WTC11 (cell line): Measurements from ENCODE around the gene ECT2L. TPM values are rescaled to one million over a fixed set of nuclear protein-coding genes. Genes with fewer than 3 reads are reported as not detected.

ENCODE experiments used
- ATAC-seq: fragments of 200-7000 bp; cut with Tn5 transposase; 2 replicates; pipeline ENCODE4 v1.10.0; 2021; ENCODE audit warnings: mild to moderate bottlenecking, moderate library complexity
- CTCF ChIA-PET: fragments of 300-600 bp; sonication (Branson Sonifier 250); formaldehyde crosslinking; loops from one replicate; lab custom pipeline; 2021; ENCODE audit warnings: antibody characterized with exemption; lab: Charles Lee
- POLR2A ChIA-PET: fragments of 350-600 bp; sonication (Branson Sonifier 250); formaldehyde crosslinking; loops from one replicate; lab custom pipeline; 2021; ENCODE audit warnings: antibody characterized with exemption; lab: Charles Lee
- DNase-seq: peaks from one replicate; pipeline ENCODE4 v3.0.0; 2021; ENCODE audit warnings: low spot score
- H3K27ac Mint-ChIP-seq: 2 replicates; pipeline ENCODE4 v1.8.0; 2021; ENCODE audit warnings: mixed read lengths
- H3K27me3 Mint-ChIP-seq: 2 replicates; pipeline ENCODE4 v1.8.0; 2021; ENCODE audit warnings: low read depth, mild to moderate bottlenecking, moderate library complexity, mixed read lengths
- H3K36me3 Mint-ChIP-seq: 2 replicates; pipeline ENCODE4 v1.8.0; 2021; ENCODE audit warnings: mixed read lengths
- H3K4me1 Mint-ChIP-seq: 2 replicates; pipeline ENCODE4 v1.8.0; 2022; ENCODE audit warnings: mixed read lengths
- H3K4me3 Mint-ChIP-seq: 2 replicates; pipeline ENCODE4 v1.8.0; 2021; ENCODE audit warnings: mild to moderate bottlenecking, moderate library complexity, mixed read lengths
- H3K9me3 Mint-ChIP-seq: 2 replicates; pipeline ENCODE4 v1.8.0; 2021; ENCODE audit warnings: mixed read lengths
- CBFB ChIP-seq: sonication (generic); formaldehyde crosslinking; IDR thresholded peaks from 2 replicates; pipeline ENCODE4 v1.8.1; 2022; ENCODE audit warnings: mild to moderate bottlenecking, low read depth, missing genetic modification reagents
- CREB1 ChIP-seq: sonication (generic); formaldehyde crosslinking; IDR thresholded peaks from 2 replicates; pipeline ENCODE4 v1.8.0; 2023; ENCODE audit warnings: mild to moderate bottlenecking, missing genetic modification reagents
- EMX1 ChIP-seq: fragments of 250-450 bp; sonication (Bioruptor Pico); IDR thresholded peaks from 2 replicates; pipeline ENCODE4 v1.8.0; 2021; ENCODE audit warnings: mild to moderate bottlenecking
- FOXJ3 ChIP-seq: sonication (generic); formaldehyde crosslinking; IDR thresholded peaks from 2 replicates; pipeline ENCODE4 v1.9.0; 2021; ENCODE audit warnings: missing genetic modification reagents, mild to moderate bottlenecking, borderline replicate concordance
- FOXK1 ChIP-seq: sonication (generic); formaldehyde crosslinking; IDR thresholded peaks from 2 replicates; pipeline ENCODE4 v1.8.0; 2022; ENCODE audit warnings: mild to moderate bottlenecking, moderate library complexity, missing genetic modification reagents
- JAZF1 ChIP-seq: fragments of 250-450 bp; sonication (Bioruptor Pico); IDR thresholded peaks from 2 replicates; pipeline ENCODE4 v1.9.0; 2021; ENCODE audit warnings: moderate library complexity, mild to moderate bottlenecking, inconsistent platforms
- KAT7 ChIP-seq: sonication (generic); formaldehyde crosslinking; IDR thresholded peaks from 2 replicates; pipeline ENCODE4 v1.8.1; 2023; ENCODE audit warnings: missing genetic modification reagents, mild to moderate bottlenecking, borderline replicate concordance
- MYBL2 ChIP-seq: sonication (generic); formaldehyde crosslinking; IDR thresholded peaks from 2 replicates; pipeline ENCODE4 v1.8.1; 2023; ENCODE audit warnings: mild to moderate bottlenecking, moderate library complexity, missing genetic modification reagents
- NFE2L1 ChIP-seq: sonication (generic); formaldehyde crosslinking; IDR thresholded peaks from 2 replicates; pipeline ENCODE4 v1.8.1; 2023; ENCODE audit warnings: missing genetic modification reagents
- NR1H2 ChIP-seq: sonication (generic); formaldehyde crosslinking; IDR thresholded peaks from 2 replicates; pipeline ENCODE4 v1.9.0; 2021; ENCODE audit warnings: mild to moderate bottlenecking, moderate library complexity, missing genetic modification reagents
- PRRX2 ChIP-seq: fragments of 250-450 bp; sonication (Bioruptor Pico); IDR thresholded peaks from 2 replicates; pipeline ENCODE4 v1.8.0; 2021; ENCODE audit warnings: mild to moderate bottlenecking
- ZNF416 ChIP-seq: fragments of 250-450 bp; sonication (Bioruptor Pico); IDR thresholded peaks from 2 replicates; pipeline ENCODE4 v1.9.0; 2021; ENCODE audit warnings: mild to moderate bottlenecking, inconsistent platforms
- ZNF671 ChIP-seq: fragments of 250-450 bp; sonication (Bioruptor Pico); IDR thresholded peaks from 2 replicates; pipeline ENCODE4 v1.8.0; 2021; ENCODE audit warnings: mild to moderate bottlenecking
- total RNA-seq: library from RNA; stranded (reverse); gene quantifications from 3 replicates; pipeline ENCODE4 v1.2.3, GENCODE V29; 2021
- TF ChIP-seq, protein P1 (sequence below): sonication (generic); formaldehyde crosslinking; IDR thresholded peaks from 2 replicates; pipeline ENCODE4 v1.8.1; 2022; ENCODE audit warnings: mild to moderate bottlenecking, moderate library complexity, missing genetic modification reagents
- TF ChIP-seq, protein P2 (sequence below): sonication (generic); formaldehyde crosslinking; IDR thresholded peaks from 2 replicates; pipeline ENCODE4 v1.8.1; 2022; ENCODE audit warnings: mild to moderate bottlenecking, missing genetic modification reagents, moderate library complexity, borderline replicate concordance
- TF ChIP-seq, protein P3 (sequence below): fragments of 250-450 bp; sonication (Bioruptor Pico); IDR thresholded peaks from 2 replicates; pipeline ENCODE4 v1.9.0; 2021; ENCODE audit warnings: mild to moderate bottlenecking, borderline replicate concordance
- TF ChIP-seq, protein P4 (sequence below): sonication (generic); formaldehyde crosslinking; IDR thresholded peaks from 2 replicates; pipeline ENCODE4 v1.8.1; 2023; ENCODE audit warnings: mild to moderate bottlenecking, missing genetic modification reagents, moderate library complexity
- TF ChIP-seq, protein P5 (sequence below): fragments of 250-450 bp; sonication (Bioruptor Pico); conservative IDR thresholded peaks from 2 replicates; pipeline ENCODE4 v1.9.0; 2021; ENCODE audit warnings: mild to moderate bottlenecking
- TF ChIP-seq, protein P6 (sequence below): sonication (generic); formaldehyde crosslinking; IDR thresholded peaks from 2 replicates; pipeline ENCODE4 v1.8.1; 2023; ENCODE audit warnings: mild to moderate bottlenecking, missing genetic modification reagents
- TF ChIP-seq, protein P7 (sequence below): sonication (generic); formaldehyde crosslinking; IDR thresholded peaks from 2 replicates; pipeline ENCODE4 v1.8.1; 2023; ENCODE audit warnings: mild to moderate bottlenecking, moderate library complexity, missing genetic modification reagents

Gene ECT2L
- total RNA-seq, 1 experiment from 2014 or later: not detected

DNA sequence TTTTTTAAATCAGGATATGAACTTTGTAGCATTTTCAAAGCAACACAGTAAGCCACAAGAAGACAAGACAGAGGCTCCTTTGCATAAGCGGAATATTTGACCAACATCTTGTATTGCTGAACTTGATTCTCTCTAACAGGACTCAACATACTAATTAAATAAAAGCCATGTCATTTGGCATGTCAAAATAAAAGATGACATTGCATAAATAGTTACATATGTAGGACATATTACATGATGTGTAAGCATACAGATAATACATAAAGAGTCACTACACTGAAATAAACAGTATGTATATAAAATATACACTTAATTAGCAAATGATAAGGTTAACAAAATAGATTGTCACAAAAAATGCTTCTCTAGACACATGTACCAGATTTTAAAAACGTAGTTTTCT is 129.9 kb downstream of the ECT2L start:
- TF ChIP-seq MYBL2 (CRISPR knock-in tag): no peak
- no peak for TF ChIP-seq KAT7 (CRISPR knock-in tag)
- TF ChIP-seq, protein P1, sequence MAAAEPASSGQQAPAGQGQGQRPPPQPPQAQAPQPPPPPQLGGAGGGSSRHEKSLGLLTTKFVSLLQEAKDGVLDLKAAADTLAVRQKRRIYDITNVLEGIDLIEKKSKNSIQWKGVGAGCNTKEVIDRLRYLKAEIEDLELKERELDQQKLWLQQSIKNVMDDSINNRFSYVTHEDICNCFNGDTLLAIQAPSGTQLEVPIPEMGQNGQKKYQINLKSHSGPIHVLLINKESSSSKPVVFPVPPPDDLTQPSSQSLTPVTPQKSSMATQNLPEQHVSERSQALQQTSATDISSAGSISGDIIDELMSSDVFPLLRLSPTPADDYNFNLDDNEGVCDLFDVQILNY (CRISPR knock-in tag): no peak
- TF ChIP-seq NR1H2: no peak
- TF ChIP-seq FOXK1: no peak
- no peak for TF ChIP-seq EMX1 (CRISPR knock-in tag)
- TF ChIP-seq, protein P2, sequence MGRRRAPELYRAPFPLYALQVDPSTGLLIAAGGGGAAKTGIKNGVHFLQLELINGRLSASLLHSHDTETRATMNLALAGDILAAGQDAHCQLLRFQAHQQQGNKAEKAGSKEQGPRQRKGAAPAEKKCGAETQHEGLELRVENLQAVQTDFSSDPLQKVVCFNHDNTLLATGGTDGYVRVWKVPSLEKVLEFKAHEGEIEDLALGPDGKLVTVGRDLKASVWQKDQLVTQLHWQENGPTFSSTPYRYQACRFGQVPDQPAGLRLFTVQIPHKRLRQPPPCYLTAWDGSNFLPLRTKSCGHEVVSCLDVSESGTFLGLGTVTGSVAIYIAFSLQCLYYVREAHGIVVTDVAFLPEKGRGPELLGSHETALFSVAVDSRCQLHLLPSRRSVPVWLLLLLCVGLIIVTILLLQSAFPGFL (CRISPR knock-in tag): no peak
- ATAC-seq (no peak), DNase-seq (no peak)
- H3K4me3 Mint-ChIP-seq: no peak overlapping the region
- peaks cover 7% of the 10 kb centered on the region for H3K36me3 Mint-ChIP-seq
- H3K27ac Mint-ChIP-seq: no peak overlapping the region
- CTCF ChIA-PET: no interaction called here
- no peaks in the 10 kb centered on the region for H3K27me3 Mint-ChIP-seq
- H3K9me3 Mint-ChIP-seq: 0 out of 2 replicates have a peak, but pooled peaks cover 3% of the 10 kb centered on the region
- H3K4me1 Mint-ChIP-seq: peaks cover 8% of the 10 kb centered on the region
- POLR2A ChIA-PET: interaction anchor here (0.6 kb wide), 1 partner anchor 21 kb away, joined by 3 read pairs; no protein-coding TSS in a partner anchor

DNA sequence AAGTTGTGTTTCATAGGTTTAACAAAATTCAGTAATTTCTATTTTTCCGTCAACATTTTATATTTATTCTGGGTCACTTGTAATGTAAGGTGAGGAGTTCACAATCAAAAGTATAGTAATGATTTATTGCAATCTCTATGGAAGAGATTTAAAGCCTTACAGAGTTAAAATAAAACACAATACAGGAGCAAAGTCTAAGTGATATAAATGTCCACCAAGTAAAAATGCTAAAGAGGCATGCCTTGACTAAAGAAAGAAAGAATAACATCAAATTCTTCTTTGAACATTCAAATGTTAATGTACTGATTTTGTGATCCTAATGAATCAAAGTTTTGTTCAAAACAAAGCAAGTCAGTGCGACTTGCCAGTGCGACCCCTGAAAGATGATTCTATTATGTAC is 130.7 kb downstream of the ECT2L start:
- ChIA-PET POLR2A (no interaction called here), CTCF (no interaction called here)
- Mint-ChIP-seq H3K9me3 (0 out of 2 replicates have a peak, but pooled peaks cover 3% of the 10 kb centered on the region), H3K4me3 (no peak overlapping the region), H3K36me3 (peaks cover 7% of the 10 kb centered on the region), H3K27me3 (no peaks in the 10 kb centered on the region), H3K27ac (peak overlapping the region; percentile 75), H3K4me1 (peaks cover 8% of the 10 kb centered on the region)
- TF ChIP-seq, protein P3, sequence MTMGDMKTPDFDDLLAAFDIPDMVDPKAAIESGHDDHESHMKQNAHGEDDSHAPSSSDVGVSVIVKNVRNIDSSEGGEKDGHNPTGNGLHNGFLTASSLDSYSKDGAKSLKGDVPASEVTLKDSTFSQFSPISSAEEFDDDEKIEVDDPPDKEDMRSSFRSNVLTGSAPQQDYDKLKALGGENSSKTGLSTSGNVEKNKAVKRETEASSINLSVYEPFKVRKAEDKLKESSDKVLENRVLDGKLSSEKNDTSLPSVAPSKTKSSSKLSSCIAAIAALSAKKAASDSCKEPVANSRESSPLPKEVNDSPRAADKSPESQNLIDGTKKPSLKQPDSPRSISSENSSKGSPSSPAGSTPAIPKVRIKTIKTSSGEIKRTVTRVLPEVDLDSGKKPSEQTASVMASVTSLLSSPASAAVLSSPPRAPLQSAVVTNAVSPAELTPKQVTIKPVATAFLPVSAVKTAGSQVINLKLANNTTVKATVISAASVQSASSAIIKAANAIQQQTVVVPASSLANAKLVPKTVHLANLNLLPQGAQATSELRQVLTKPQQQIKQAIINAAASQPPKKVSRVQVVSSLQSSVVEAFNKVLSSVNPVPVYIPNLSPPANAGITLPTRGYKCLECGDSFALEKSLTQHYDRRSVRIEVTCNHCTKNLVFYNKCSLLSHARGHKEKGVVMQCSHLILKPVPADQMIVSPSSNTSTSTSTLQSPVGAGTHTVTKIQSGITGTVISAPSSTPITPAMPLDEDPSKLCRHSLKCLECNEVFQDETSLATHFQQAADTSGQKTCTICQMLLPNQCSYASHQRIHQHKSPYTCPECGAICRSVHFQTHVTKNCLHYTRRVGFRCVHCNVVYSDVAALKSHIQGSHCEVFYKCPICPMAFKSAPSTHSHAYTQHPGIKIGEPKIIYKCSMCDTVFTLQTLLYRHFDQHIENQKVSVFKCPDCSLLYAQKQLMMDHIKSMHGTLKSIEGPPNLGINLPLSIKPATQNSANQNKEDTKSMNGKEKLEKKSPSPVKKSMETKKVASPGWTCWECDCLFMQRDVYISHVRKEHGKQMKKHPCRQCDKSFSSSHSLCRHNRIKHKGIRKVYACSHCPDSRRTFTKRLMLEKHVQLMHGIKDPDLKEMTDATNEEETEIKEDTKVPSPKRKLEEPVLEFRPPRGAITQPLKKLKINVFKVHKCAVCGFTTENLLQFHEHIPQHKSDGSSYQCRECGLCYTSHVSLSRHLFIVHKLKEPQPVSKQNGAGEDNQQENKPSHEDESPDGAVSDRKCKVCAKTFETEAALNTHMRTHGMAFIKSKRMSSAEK: no peak
- TF ChIP-seq ZNF416 (CRISPR knock-in tag): no peak
- TF ChIP-seq NFE2L1: no peak
- TF ChIP-seq PRRX2: no peak
- TF ChIP-seq, protein P4, sequence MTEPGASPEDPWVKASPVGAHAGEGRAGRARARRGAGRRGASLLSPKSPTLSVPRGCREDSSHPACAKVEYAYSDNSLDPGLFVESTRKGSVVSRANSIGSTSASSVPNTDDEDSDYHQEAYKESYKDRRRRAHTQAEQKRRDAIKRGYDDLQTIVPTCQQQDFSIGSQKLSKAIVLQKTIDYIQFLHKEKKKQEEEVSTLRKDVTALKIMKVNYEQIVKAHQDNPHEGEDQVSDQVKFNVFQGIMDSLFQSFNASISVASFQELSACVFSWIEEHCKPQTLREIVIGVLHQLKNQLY (CRISPR knock-in tag): no peak
- no peak for TF ChIP-seq JAZF1 (CRISPR knock-in tag)
- no peak for TF ChIP-seq ZNF671 (CRISPR knock-in tag)
- no peak for TF ChIP-seq FOXJ3 (CRISPR knock-in tag)
- no peak for TF ChIP-seq NR1H2
- TF ChIP-seq, protein P5, sequence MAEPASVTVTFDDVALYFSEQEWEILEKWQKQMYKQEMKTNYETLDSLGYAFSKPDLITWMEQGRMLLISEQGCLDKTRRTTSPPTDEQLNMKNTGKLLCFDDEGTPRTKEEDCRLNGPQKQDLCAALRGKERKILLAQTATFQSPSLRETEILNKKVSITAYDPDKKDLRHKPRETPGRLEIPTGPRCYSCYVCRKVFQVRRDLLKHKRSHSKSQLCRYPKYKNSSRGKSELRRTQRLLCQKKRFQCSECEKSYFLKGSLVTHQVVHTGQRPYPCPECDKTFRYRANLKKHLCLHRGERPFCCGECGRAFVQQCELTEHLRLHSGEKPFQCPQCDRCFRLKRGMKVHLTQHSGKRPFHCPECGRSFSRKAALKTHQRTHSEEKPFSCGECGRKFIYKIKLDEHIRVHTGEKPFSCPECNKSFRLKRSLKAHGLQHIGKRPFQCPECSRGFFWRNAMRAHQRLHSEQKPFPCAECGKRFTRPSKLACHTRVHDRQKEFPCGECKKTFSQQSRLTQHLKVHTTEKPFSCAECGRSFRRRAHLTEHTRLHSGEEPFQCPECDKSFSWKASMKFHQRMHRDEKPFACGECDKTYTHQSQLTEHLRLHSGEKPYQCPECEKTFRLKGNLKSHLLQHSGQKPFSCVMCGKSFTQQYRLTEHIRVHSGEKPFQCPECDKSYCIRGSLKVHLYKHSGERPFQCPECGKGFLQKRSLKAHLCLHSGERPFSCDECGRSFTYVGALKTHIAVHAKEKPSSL (CRISPR knock-in tag): no peak
- TF ChIP-seq CREB1 (CRISPR knock-in tag): no peak
- TF ChIP-seq CBFB: no peak
- TF ChIP-seq, protein P6, sequence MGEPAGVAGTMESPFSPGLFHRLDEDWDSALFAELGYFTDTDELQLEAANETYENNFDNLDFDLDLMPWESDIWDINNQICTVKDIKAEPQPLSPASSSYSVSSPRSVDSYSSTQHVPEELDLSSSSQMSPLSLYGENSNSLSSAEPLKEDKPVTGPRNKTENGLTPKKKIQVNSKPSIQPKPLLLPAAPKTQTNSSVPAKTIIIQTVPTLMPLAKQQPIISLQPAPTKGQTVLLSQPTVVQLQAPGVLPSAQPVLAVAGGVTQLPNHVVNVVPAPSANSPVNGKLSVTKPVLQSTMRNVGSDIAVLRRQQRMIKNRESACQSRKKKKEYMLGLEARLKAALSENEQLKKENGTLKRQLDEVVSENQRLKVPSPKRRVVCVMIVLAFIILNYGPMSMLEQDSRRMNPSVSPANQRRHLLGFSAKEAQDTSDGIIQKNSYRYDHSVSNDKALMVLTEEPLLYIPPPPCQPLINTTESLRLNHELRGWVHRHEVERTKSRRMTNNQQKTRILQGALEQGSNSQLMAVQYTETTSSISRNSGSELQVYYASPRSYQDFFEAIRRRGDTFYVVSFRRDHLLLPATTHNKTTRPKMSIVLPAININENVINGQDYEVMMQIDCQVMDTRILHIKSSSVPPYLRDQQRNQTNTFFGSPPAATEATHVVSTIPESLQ (CRISPR knock-in tag): no peak
- TF ChIP-seq, protein P7, sequence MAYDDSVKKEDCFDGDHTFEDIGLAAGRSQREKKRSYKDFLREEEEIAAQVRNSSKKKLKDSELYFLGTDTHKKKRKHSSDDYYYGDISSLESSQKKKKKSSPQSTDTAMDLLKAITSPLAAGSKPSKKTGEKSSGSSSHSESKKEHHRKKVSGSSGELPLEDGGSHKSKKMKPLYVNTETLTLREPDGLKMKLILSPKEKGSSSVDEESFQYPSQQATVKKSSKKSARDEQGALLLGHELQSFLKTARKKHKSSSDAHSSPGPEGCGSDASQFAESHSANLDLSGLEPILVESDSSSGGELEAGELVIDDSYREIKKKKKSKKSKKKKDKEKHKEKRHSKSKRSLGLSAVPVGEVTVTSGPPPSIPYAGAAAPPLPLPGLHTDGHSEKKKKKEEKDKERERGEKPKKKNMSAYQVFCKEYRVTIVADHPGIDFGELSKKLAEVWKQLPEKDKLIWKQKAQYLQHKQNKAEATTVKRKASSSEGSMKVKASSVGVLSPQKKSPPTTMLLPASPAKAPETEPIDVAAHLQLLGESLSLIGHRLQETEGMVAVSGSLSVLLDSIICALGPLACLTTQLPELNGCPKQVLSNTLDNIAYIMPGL: no peak
- DNase-seq (no peak), ATAC-seq (no peak)
